Measurements from ENCODE around the gene LRFN4.

The LRFN4 gene

DNA sequence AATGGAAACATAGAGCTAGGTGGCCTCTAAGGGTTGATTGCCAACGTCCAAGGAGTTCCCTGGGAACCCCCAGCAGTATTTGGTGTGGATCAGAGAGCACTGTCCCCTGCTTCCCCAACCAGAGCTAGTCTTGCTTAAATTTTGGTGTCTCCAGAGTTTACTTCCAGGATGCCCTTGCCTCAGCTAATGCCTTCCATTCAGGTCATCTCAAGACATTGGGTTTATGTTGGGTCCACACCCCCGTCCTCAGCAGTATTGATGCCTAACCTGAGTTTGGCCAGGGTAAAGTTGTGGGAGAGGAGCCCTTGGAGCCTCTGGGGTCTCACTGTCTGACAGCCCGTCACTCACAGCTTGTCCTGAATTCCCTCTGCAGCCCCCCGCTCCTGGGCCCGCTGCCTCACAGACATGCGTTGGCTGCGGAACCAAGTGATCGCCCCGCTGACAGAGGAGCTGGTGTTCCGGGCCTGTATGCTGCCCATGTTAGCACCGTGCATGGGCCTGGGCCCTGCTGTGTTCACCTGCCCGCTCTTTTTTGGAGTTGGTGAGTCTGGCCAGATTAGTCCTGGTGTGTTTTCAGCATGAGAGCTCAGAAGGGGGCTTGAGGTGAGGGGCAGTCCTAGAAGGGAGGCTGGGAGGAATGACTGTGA, 12.2 kb upstream of the LRFN4 start:
- no peak overlapping the region for H3K27ac ChIP-seq
- DNase-seq (ENCODE audit: low read depth, low spot score): no peak

DNA sequence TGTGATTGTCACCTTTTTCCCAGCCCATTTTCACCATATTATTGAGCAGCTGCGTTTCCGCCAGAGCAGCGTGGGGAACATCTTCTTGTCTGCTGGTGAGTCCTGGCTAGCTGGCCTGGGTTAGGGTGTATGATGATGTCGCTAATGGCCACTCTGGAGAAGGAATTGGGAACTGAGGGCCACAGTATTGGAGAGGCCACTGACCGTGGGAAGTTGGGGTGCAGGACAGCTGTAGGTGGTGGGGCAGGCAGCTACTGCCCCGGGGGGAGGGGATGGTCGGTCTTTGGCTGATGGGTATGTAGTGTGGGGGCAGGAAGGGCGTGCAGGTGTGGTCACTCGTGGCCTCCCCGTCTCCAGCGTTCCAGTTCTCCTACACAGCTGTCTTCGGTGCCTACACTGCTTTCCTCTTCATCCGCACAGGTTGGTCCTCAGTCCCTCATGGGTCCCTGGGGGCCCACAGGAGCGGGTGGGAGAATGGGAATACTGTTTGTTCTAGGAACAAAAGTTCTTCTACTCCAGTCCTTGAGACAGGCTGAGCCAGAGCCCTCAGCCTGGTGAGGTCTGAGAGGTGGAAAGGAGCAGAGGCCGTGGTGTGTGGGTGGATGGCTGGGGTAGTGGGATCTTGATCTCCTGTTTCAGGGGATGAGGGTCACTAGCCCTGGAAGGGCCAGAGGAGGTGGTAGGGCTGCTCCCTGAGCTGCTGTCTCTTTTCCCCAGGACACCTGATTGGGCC, 11.6 kb upstream of the LRFN4 start:
- DNase-seq (ENCODE audit: low read depth, low spot score): no peak
- H3K27ac ChIP-seq: no peak overlapping the region

DNA sequence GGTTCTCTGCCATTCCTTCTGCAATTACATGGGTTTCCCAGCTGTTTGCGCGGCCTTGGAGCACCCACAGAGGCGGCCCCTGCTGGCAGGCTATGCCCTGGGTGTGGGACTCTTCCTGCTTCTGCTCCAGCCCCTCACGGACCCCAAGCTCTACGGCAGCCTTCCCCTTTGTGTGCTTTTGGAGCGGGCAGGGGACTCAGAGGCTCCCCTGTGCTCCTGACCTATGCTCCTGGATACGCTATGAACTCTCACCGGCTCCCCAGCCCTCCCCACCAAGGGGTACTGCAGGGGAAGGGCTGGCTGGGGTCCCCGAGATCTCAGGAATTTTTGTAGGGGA, 11.0 kb upstream of the LRFN4 start:
- DNase-seq (ENCODE audit: low read depth, low spot score): no peak

DNA sequence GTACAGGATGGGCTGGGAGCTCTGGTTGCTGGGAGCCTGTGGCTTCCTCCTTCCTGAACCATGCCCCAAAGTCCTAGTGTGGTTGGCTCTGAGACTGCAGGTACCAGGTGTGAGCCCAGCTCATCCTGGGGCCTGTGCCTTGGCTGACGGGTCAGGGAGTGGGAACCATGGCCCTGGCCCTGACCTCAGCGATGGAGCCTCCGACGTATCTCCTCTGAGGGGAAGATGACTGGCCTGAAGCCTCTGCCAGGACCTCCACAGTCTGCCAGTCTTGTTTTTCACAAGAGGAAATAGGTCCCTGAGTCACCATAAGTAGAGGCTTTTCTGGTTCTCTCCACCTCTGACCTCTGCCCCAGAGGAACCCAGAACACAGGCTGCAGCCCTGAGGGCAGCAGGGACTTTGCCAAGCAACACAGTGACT, 10.2 kb upstream of the LRFN4 start:
- no peak for DNase-seq (ENCODE audit: low read depth, low spot score)
- H3K27ac ChIP-seq: peak overlapping the region; percentile 13

More for the DNA sequence above, 11.0 kb upstream of the LRFN4 start:
- no peak overlapping the region for H3K27ac ChIP-seq

GRCh38 chr11:66847461-66848232, 9.2 kb upstream of the LRFN4 start:
- no peak for DNase-seq (ENCODE audit: low read depth, low spot score)
- no peak overlapping the region for H3K27ac ChIP-seq

GRCh38 chr11:66848671-66849500, 8.0 kb upstream of the LRFN4 start:
- no peak overlapping the region for H3K27ac ChIP-seq
- DNase-seq (ENCODE audit: low read depth, low spot score): no peak

DNA sequence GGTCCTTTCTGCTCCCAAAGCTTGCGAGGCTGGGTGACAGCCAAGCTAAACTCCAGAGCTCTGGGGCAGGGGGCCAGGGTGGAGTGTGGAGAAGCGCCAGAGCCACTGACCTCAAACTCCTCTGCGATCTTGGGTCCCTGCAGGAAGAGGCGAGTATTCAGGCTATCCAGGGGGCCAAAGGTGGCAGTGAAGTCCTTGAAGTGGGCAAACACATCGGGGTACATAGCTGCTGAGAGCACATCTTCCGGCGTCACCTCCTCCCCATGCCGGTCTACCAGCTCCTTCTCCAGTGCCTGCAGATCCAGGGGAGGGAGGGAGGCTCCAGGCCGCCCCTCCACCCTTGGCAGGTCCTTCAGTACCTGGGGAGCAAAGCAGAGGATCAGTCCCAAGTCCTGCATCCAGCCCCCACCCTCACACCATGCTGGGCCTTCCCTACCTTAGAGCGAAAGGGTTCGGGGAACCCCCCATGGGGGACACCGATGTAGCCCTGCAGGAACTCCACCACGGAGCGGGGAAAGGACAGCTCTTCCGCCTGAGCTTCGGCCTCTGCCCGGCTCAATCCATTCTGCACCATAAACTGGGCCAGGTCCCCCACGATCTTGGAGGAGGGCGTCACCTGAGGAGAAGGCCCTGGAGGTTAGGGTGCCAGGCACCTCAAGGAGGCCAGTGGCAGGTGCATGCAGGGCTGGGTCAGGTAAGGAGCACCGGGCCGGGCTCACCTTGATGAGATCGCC, 7.2 kb upstream of the LRFN4 start:
- no peak overlapping the region for H3K27ac ChIP-seq
- no peak for DNase-seq (ENCODE audit: low read depth, low spot score)

- DNase-seq (ENCODE audit: low read depth, low spot score): no peak
- H3K27ac ChIP-seq: no peak overlapping the region
Measured at GRCh38 chr11:66850235-66850587, 6.7 kb upstream of the LRFN4 start.

DNA sequence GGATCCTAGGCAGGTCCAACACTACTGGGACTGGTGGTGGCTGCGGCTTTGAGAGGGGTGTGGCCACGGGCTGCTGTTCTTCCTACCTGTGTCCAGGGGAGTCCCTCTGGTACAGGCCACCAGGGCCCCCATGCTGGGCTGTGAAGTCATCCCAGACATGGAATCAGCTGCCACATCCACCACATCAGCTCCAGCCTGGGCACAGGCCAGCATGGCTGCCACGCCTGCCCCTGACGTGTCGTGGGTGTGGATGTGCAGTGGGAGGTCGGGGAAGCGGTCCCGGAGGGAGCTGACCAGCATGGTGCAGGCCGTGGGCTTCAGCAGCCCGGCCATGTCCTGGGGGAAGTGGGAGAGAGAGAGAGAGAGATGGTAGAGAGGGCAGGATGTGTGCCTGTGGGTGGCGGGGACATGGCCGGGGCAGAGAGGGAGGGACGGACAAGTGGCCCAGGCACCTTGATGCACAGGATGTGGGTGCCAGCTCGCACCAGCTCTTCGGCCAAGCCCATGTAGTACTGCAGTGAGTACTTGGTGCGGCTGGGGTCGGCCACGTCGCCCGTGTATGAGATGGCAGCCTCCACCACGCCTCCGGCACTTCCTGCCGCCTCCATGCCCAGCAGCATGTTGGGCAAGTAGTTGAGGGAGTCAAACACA, 6.2 kb upstream of the LRFN4 start:
- DNase-seq (ENCODE audit: low read depth, low spot score): no peak

DNA sequence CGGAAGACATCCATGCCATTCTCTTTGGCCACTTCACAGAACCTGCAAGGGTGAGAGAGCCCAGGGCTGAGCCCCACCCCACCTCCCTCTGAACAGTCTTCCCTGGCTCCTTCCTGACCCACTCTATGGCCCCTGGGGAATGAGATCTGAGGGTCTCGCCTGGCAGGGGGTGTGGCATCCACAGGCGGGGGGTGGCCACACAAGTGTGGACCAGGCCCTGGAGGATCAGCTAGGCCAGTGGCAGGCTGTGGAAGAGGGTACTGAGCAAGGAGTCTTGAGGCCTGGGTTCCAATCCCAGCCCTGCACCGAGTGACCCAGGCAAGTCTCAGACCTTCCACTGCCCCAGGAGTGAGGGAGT, 5.6 kb upstream of the LRFN4 start:
- no peak overlapping the region for H3K27ac ChIP-seq
- no peak for DNase-seq (ENCODE audit: low read depth, low spot score)

More for the DNA sequence above, 6.2 kb upstream of the LRFN4 start:
- no peak overlapping the region for H3K27ac ChIP-seq

GRCh38 chr11:66851698-66852465, 5.0 kb upstream of the LRFN4 start:
- no peak for DNase-seq (ENCODE audit: low read depth, low spot score)
- H3K27ac ChIP-seq: no peak overlapping the region

DNA sequence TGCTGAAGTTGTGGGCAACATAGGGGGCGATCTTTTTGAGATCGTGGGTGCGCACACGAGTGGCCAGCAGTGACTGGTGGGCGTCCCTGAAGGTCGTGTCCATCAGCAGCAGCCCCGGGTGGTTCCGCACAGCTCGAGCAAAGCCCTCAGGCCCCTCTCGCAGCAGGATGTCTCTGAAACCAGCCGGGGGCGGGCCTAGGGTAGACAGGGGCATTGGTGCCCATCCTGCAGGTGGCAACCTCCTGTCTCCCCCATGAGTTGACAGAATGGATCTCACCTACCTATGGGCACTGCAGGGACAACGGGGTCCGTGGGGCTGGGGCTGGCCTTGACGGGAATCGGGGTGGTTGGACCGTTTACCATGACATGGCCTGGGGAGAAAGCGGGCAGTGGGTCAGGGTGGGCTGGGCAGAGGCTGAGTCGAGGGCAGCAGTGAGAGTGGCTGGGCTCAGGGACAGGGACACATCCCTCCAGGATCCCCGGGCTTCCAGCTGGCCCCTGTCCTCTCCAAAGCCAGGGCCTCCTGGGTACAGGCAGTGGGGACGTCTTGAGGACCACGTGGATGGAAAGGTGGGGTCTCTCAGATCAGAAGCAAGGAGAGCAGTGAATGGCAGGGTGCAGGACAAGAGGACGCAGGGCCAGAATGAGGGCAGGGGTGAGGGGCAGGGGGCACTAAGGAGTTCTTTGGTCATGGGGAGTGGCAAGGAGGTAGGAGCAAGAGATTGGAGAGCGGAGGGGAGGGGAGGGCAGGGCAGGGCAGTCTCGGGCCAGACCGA, 4.2 kb upstream of the LRFN4 start:
- DNase-seq (ENCODE audit: low read depth, low spot score): no peak
- no peak overlapping the region for H3K27ac ChIP-seq

GRCh38 chr11:66853242-66854229, 3.3 kb upstream of the LRFN4 start:
- H3K27ac ChIP-seq: no peak overlapping the region
- no peak for DNase-seq (ENCODE audit: low read depth, low spot score)

DNA sequence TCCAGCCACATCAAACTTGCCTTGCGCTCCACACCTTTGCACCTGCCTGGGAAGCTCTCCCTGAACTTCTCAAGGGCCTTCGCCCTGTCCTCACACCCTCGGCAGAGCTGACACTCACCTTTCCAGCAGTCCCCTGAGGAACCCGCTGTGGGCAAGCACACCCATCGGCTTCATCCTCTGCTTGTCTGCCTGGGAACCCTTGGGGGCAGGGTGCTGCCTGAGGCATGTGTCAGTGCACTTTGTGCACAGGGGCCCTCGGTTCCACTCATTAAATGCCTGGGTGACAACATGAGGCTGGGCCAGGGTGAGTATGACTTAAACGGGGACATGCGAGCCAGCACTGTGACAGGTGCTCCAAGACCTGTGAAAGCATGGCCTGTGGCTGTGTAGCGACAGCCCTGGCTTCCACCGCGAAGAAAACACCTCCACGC, 2.6 kb upstream of the LRFN4 start:
- DNase-seq (ENCODE audit: low read depth, low spot score): no peak

GRCh38 chr11:66854729-66855211, 2.1 kb upstream of the LRFN4 start:
- no peak for DNase-seq (ENCODE audit: low read depth, low spot score)
- no peak overlapping the region for H3K27ac ChIP-seq

More for the DNA sequence above, 2.6 kb upstream of the LRFN4 start:
- no peak overlapping the region for H3K27ac ChIP-seq

DNA sequence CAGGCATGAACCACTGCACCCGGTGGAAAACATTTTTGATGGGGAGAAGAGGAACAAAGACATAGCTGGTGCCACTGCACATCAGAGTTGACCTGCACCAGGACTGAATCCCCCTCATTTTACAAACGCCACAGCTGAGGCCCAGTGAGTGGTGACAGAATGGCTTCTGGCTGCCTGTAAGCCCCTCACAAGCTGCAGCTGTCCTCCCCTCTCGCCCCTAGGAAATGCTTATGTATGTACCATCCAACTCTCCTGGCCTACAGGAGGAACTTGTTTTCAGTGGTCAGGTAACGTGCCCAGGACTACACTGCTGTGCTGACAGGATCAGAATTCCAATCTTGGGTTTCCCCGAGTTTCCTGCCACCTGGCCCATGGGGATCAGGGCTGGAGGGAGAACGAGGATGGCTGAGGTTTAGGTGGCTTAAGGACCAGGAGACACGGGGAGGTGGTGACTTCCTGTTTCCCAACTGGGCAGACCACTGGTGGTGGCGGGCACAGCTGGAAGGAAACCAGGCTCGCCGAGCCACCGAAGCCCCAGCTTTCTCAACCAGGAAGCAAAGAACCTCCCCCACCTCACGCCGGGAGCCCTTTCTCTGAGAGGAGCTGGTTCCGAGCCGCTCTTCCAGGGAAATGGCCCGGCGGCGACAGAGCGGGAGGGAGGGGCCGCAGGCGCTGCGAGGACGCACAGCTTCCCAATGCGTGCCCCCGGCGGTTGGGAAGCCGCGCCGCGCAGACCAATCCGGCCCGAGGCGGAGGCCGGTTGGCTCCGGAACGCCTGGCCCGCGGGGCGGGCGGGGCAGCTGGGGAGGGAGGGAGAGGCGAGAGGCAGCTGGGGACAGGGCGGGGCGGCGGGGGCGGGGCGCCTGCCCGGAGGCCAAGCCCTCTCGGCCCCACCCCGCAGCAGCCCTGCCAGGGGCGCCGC, 1.0 kb upstream of the LRFN4 start:
- peak overlapping the region; percentile 67 for H3K27ac ChIP-seq
- no peak for DNase-seq (ENCODE audit: low read depth, low spot score)
